Occipital lobe (tissue), 2 donors: ENCODE measurements around the gene GLUL. TPM values are rescaled to one million over a fixed set of nuclear protein-coding genes. Genes with fewer than 3 reads are reported as not detected.
"Not testable (repeated sequence)": the region's sequence is repeated elsewhere in the genome, so short reads cannot be mapped to it uniquely, and the experiment has no call there.

Experiments
- DNase-seq: peaks from one replicate; lab custom pipeline; 2025; lab: John Stamatoyannopoulos, UW
- total RNA-seq: library from RNA; depleted of rRNA; stranded (reverse); fragments of >200 nt; gene quantifications from one replicate; pipeline ENCODE4 v1.2.3, GENCODE V29; 2014

Gene GLUL
- total RNA-seq, 1 donor from 2014 or later, result 264 TPM

DNA sequence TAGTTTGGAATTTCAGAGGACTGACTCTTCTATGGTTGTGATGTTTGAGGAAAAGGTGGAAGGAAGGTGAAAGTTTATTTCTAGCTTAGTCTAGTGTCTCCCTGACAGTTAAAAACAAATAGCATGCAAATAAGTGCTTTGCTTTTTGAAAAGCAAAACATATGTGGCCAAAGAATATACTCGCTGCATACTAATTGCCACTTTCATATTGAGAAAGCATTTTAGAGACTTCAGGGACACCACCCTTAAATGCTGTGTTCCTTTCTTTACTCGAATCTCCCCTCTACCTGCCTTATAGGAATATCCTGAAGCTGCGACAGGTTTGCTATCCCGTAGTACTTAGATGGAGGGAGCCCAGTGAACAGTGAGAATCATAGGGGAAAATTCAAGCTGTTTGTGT lies 23.2 kb downstream of the GLUL start:
- no peak for DNase-seq

- no peak for DNase-seq
These were observed 23.7 kb downstream of the GLUL start for GRCh38 chr1:182367926-182368325.

- DNase-seq, result no peak
These were observed 25.0 kb downstream of the GLUL start for GRCh38 chr1:182366596-182366995.

- no peak for DNase-seq
These were observed 31.9 kb downstream of the GLUL start for GRCh38 chr1:182359645-182360044.

GRCh38 chr1:182357913-182358312 lies 33.7 kb downstream of the GLUL start:
- no peak for DNase-seq

GRCh38 chr1:182357171-182357570 lies 34.4 kb downstream of the GLUL start:
- DNase-seq, result no peak

- no peak for DNase-seq
These were observed 35.9 kb downstream of the GLUL start for GRCh38 chr1:182355723-182356098.

DNA sequence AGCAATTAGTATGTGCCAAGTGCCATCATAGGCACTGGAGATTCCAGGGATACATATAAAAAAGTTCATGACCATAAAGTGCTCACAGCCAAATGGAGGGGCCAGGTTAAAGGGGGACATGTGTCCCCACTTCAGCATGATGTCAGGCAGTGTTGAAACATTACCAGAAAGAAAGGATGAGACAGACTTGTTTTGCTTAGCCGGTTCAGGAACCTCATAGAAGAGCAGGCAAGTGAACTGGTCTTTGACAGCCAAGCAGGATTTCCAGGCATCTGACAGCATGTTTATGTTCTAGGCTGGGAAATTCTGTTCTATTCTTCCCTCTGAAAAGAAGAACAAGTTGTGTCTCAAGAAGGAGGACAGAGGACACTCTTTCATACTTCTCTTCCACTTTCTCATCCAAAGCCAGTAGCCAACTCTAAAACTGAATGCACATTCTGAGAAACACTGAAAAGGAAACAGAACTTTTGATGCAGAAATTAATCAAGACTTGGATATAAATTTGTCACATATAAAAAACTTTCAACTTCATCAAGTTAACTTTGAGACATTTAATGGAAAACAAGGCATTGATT lies 39.7 kb downstream of the GLUL start:
- DNase-seq, result no peak

DNA sequence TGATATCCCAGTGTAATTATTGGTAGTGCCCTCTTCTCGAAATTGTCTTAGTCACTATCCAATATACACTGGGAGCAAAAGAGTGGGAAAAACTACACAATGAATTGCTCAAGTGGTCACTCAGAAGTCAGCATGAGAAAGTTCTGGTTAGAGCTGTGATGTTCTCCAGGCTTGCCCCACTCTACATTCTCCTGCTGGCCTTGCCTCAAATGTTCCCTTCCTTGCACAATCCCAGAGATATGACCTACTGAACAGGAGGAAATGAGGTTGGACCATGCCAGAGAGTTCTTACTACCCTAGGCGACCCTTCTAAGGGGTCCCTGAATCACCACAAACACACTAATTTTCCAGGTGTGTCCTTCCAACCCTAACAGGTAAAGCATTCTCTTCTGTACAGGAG lies 40.8 kb downstream of the GLUL start:
- no peak for DNase-seq

DNA sequence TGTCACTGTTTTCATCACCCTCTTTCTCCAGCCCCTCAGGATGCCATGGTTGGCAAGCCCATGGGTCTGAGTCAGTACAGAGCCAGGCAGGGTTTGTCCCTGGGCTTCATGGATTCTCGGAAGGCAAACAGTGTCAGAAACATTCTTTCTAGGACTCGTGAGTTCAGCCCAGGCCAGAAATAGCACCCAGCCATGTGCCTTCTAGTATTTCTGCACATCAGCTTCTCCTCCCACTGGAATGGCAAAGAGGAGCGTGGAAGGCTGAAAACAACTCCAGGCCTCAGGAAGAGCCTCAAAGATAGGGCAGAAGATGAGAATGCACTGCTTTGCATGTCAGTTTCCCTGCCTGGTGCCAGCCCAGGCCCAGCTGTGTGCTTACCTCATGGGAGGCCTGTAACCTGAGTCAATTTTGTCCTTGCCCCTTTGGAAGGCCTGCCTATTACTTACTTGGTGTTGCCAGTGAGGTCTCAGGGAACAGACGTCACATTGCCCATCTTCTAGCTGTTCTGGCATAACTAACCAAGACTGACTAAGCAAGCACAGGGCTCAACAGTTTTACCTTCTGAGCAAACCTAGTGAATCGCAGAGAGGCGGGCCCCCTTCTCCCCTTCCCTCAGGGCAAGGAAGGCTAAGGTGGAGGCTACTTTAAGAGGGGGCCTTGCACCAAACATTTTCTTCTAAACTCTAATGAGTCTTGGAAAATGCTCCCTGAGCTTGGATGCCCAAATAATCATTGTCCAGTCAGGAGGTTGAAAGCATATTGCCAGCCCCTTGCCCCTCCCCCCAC lies 42.4 kb downstream of the GLUL start:
- peak; percentile 27 for DNase-seq

GRCh38 chr1:182347019-182347418 lies 44.6 kb downstream of the GLUL start:
- no peak for DNase-seq

DNA sequence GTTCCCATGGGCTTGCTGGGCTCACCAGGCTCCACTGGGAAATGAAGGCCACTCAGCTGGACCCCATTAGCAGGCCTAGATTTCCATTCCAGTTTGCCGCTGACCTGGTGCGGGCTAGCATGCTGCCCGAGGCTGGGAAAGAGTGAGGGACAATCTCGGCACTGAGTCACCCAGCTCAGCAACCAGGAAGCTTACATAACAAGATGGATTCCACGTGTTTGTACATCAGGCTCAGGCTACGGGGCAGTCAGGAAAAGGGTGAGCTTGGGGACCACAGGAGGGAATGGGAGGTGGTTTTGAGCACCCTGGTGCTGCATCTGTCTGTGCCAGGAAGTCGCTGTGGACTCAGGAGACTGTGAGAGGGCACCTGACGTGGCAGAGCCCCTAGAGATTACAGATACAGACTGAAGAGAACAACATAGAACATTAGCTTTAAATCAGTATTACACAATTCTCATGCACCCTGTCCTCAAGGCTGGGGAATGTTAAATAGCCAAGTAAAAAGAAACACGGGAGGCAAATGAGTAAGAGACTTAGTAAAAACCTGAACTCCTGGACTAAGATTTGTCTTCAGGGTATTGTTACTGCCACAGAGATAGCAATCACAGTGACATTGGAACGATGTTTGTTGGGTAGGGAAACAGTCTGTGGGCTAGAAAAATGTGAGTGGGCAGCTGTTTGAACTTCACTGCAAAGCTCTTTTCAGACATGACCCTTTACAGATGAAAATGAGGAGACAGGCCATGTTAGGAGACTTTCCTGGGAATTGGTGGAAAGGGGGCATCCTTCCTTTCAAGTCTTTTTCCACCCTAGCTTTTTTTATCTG lies 51.1 kb downstream of the GLUL start:
- DNase-seq, result peak; percentile 13

DNA sequence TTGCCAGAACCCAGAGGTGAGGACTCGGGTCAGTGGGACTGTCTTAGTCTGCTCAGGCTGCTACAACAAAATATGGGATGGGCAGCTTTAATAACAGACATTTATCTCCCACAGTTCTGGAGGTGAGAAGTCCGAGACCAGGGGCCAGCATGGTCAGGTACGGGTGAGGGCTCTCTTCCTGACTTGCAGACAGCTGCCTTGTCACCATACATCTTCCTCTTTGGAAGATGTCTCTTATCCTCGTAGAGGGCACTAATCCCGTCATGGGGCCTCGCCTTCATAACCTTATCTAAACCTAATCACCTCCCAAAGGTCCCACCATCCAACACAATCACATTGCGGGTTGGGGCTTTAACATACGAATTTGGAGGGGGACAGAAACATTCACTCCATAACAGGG lies 51.9 kb downstream of the GLUL start:
- no peak for DNase-seq

GRCh38 chr1:182338806-182339370 lies 52.7 kb downstream of the GLUL start:
- DNase-seq, result no peak

DNA sequence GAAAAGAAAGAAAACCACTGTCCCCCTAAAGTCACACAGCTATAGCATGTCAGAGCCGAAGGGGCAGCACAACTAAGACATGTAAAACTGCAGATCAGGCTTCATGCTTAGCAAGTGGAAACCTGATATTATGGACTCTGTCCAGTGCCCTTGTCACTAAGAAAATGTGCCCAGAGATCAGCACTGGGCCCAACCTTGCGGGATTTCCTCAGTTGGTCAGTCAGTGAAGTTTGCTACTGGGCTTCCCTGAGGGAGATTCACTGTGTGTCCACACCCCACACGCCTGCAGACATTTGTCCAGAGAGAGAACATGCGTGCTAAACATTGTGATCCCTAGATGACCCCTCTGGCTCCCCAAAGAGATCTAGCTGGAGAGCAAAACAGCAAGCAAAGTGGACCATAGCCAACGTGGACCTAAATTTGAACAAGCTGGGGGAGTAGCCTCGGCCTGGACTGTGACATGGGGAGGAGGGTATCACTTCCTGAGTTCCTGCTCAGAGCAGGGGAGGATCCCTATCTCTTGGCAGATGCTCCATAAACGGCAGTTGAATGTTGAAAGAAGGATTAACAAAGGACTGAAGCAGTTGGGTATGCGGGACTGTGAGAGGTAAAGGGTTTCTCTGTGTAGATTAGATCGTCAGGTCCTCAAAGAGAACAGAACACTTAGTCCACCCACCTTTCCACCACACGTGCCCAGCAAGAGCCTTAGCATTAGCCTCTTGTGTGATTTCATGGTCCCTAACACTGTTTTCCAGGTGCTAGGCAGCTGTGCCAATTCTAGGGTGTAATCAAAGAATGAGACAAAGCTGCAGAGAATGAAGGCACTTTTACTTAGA lies 53.6 kb downstream of the GLUL start:
- DNase-seq, result no peak

- DNase-seq, result no peak
These were observed 55.6 kb downstream of the GLUL start for GRCh38 chr1:182335771-182336566.

DNA sequence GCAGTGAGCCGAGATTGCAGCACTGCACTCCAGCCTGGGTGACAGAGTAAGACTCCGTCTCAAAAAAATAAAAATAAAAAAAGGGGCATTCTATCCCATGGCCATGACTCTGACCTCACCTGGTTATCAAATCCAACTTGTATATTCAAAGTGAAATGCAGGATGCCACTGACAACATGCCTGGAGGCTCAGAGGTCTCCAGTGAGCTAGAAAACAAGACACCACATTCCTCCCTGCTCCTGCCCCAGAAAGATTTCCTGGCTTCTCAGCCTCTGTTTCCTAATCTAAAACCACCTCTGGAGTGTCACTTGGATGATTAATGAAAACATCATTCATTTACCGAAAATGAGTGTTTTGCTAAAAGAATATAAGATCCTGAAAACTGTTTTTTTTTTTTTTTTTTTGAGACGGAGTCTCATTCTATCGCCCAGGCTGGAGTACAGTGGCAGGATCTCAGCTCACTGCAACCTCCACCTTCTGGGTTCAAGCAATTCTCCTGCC lies 58.5 kb downstream of the GLUL start:
- not testable (repeated sequence) for DNase-seq

GRCh38 chr1:182332261-182333060 lies 59.1 kb downstream of the GLUL start:
- DNase-seq, result no peak
